HUES6 (cell line): ENCODE results near the gene AK4.
"Not testable (repeated sequence)": the region's sequence is repeated elsewhere in the genome, so short reads cannot be mapped to it uniquely, and the experiment has no call there.

Experiments
- H3K27ac ChIP-seq: 2 replicates; pipeline ENCODE4 v1.7.0; 2013; ENCODE audit warnings: low read depth, mild to moderate bottlenecking, low read length, inconsistent platforms
- H3K27me3 ChIP-seq: 2 replicates; pipeline ENCODE4 v1.6.1; 2013; ENCODE audit warnings: low read length; ENCODE audit not compliant: control insufficient read depth, insufficient read depth
- H3K36me3 ChIP-seq: 2 replicates; pipeline ENCODE4 v1.6.1; 2013; ENCODE audit warnings: low read length; ENCODE audit not compliant: control insufficient read depth, insufficient read depth
- H3K4me1 ChIP-seq: 2 replicates; pipeline ENCODE4 v1.6.1; 2013; ENCODE audit warnings: low read length; ENCODE audit not compliant: control insufficient read depth, insufficient read depth
- H3K4me3 ChIP-seq: 2 replicates; pipeline ENCODE4 v1.5.1; 2013; ENCODE audit warnings: low read depth, low read length
- H3K9ac ChIP-seq: one replicate; pipeline ENCODE4 v1.6.1; 2013; ENCODE audit warnings: mild to moderate bottlenecking, low read length
- H3K9me3 ChIP-seq: 2 replicates; pipeline ENCODE4 v1.6.1; 2013; ENCODE audit warnings: low read depth, low read length; ENCODE audit not compliant: control insufficient read depth, insufficient read depth

Gene AK4

GRCh38 chr1:65233782-65234181 lies 85.8 kb downstream of the AK4 start:
- Histone ChIP-seq H3K9ac (no peak overlapping the region), H3K9me3 (no peaks in the 10 kb centered on the region), H3K4me3 (no peak overlapping the region), H3K36me3 (peaks cover 5% of the 10 kb centered on the region; the same call in 1 of the 2 replicates), H3K27me3 (no peaks in the 10 kb centered on the region), H3K27ac (no peak overlapping the region), H3K4me1 (no peaks in the 10 kb centered on the region)

- Histone ChIP-seq H3K9me3 (no peaks in the 10 kb centered on the region), H3K9ac (no peak overlapping the region), H3K27me3 (no peaks in the 10 kb centered on the region), H3K4me3 (no peak overlapping the region), H3K4me1 (no peaks in the 10 kb centered on the region), H3K36me3 (no peaks in the 10 kb centered on the region), H3K27ac (no peak overlapping the region)
Measured at GRCh38 chr1:65235867-65236805, 88.1 kb downstream of the AK4 start.

DNA sequence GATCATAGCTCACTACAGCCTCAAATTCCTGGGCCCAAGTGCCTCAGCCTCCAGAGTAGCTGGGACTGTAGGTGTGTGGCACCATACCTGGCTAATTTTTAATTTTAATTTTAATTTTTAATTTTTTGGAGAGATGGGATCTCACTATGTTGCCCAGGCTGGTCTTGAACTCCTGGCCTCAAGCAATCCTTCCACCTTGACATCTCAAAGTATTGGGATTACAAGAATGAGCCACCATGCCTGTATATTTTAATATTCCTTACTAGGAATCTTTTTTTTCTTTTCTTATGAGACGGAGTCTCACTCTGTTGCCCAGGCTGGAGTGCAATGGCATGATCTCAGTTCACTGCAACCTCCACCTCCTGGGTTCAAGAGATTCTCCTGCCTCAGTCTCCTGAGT lies 89.1 kb downstream of the AK4 start:
- not testable (repeated sequence) for H3K4me3 ChIP-seq, H3K4me1 ChIP-seq, H3K27ac ChIP-seq, H3K36me3 ChIP-seq, H3K9me3 ChIP-seq, H3K27me3 ChIP-seq, H3K9ac ChIP-seq

GRCh38 chr1:65237503-65237902 lies 89.5 kb downstream of the AK4 start:
- Histone ChIP-seq H3K36me3 (no peaks in the 10 kb centered on the region), H3K9me3 (no peaks in the 10 kb centered on the region), H3K4me1 (no peaks in the 10 kb centered on the region), H3K27me3 (no peaks in the 10 kb centered on the region), H3K4me3 (no peak overlapping the region), H3K9ac (no peak overlapping the region), H3K27ac (no peak overlapping the region)

- Histone ChIP-seq H3K4me3 (no peak overlapping the region), H3K9me3 (no peaks in the 10 kb centered on the region), H3K36me3 (no peaks in the 10 kb centered on the region), H3K9ac (no peak overlapping the region), H3K27me3 (no peaks in the 10 kb centered on the region), H3K27ac (no peak overlapping the region), H3K4me1 (no peaks in the 10 kb centered on the region)
Measured at GRCh38 chr1:65238010-65238409, 90.0 kb downstream of the AK4 start.

GRCh38 chr1:65243491-65243890 lies 95.5 kb downstream of the AK4 start:
- Histone ChIP-seq H3K9me3 (no peaks in the 10 kb centered on the region), H3K36me3 (no peaks in the 10 kb centered on the region), H3K4me1 (no peaks in the 10 kb centered on the region), H3K27ac (no peak overlapping the region), H3K4me3 (no peak overlapping the region), H3K9ac (no peak overlapping the region), H3K27me3 (no peaks in the 10 kb centered on the region)

- Histone ChIP-seq H3K4me3 (no peak overlapping the region), H3K9me3 (no peaks in the 10 kb centered on the region), H3K4me1 (no peaks in the 10 kb centered on the region), H3K27ac (no peak overlapping the region), H3K9ac (no peak overlapping the region), H3K36me3 (no peaks in the 10 kb centered on the region), H3K27me3 (no peaks in the 10 kb centered on the region)
Measured at GRCh38 chr1:65245295-65245694, 97.3 kb downstream of the AK4 start.

- H3K27me3 ChIP-seq: no peaks in the 10 kb centered on the region
- no peaks in the 10 kb centered on the region for H3K36me3 ChIP-seq
- H3K27ac ChIP-seq: no peak overlapping the region
- H3K9ac ChIP-seq: no peak overlapping the region
- no peaks in the 10 kb centered on the region for H3K9me3 ChIP-seq
- no peaks in the 10 kb centered on the region for H3K4me1 ChIP-seq
- no peak overlapping the region for H3K4me3 ChIP-seq
Measured at GRCh38 chr1:65247419-65248359, 99.7 kb downstream of the AK4 start.

DNA sequence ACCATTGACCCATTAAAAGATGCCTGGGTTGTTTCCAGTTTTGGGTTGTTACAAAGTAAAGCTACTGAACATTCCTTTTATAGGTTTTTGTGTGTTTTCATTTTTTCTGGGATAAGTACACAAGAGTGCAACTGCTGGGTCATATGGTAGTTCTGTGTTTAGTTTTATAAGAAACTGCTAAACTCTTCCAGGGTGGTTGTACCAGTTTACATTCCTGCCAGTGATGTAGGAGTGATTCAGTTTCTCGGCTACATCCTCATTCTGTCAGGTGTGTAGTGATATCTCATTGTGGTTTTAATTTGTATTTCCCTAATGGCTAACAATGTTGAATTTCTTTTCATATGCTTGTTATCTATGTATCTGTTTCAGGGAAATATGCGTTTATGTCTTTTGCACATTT lies 102.8 kb downstream of the AK4 start:
- Histone ChIP-seq H3K4me3 (no peak overlapping the region), H3K27ac (no peak overlapping the region), H3K9me3 (no peaks in the 10 kb centered on the region), H3K9ac (no peak overlapping the region), H3K27me3 (peaks cover 21% of the 10 kb centered on the region), H3K36me3 (no peaks in the 10 kb centered on the region), H3K4me1 (peaks cover 10% of the 10 kb centered on the region)

DNA sequence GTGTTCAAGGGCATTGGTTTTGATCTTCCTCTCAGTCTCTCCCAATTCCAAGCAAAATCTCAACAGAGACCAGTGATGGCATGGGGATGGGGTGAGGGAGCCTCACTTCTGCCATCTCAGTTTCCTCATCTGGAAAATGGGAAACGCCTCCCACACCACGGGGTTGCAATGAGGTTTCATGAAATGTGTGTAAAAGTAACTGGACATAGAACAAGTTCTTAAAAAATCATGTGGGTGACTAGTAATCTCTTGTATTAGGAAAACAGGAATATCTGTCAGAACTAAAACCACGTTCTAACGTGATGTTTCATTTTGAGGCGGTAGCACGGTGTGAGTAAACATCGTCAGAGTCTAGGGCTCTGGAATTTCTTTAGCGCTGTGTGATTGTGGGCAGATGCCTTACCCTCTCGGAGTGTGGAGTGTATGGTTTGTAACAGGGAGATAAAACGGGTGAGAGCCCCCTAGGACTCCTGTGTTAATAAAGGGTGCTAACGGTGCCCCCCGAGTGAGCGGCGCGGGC lies 105.9 kb downstream of the AK4 start:
- Histone ChIP-seq H3K9me3 (no peaks in the 10 kb centered on the region), H3K9ac (peak overlapping the region; percentile 42), H3K36me3 (no peaks in the 10 kb centered on the region), H3K4me1 (peaks cover 10% of the 10 kb centered on the region), H3K27ac (no peak overlapping the region), H3K4me3 (peak overlapping the region; percentile 85), H3K27me3 (peaks cover 24% of the 10 kb centered on the region)
